OCI-LY1 (cell line): ENCODE results near the gene AMPH.

Experiments used
- H2AFZ ChIP-seq: fragments of 200-600 bp; sonication (generic), shearing (Covaris generic); 2 replicates; pipeline ENCODE4 v1.6.0; 2014; ENCODE audit warnings: antibody characterized with exemption, mild to moderate bottlenecking, low read length
- H3F3A ChIP-seq: fragments of 200-600 bp; sonication (generic), shearing (Covaris generic); 2 replicates; pipeline ENCODE4 v1.6.0; 2014; ENCODE audit warnings: mild to moderate bottlenecking, antibody characterized with exemption, low read length, moderate library complexity; ENCODE audit not compliant: insufficient read depth
- H3K27ac ChIP-seq: fragments of 200-600 bp; sonication (generic); 2 replicates; pipeline ENCODE4 v1.5.1; 2014; ENCODE audit warnings: low read length, mixed run types, mild to moderate bottlenecking, low read depth; ENCODE audit not compliant: poor library complexity, severe bottlenecking
- H3K27me3 ChIP-seq: fragments of 200-600 bp; sonication (generic); 2 replicates; pipeline ENCODE4 v1.6.0; 2014; ENCODE audit warnings: antibody characterized with exemption, mild to moderate bottlenecking, low read length, moderate library complexity; ENCODE audit not compliant: insufficient read depth
- H3K36me3 ChIP-seq: fragments of 200-600 bp; sonication (generic); 2 replicates; pipeline ENCODE4 v1.6.1; 2014; ENCODE audit warnings: mild to moderate bottlenecking, antibody characterized with exemption, low read length, moderate library complexity, mixed read lengths; ENCODE audit not compliant: insufficient read depth
- H3K4me1 ChIP-seq: fragments of 200-600 bp; sonication (generic); 2 replicates; pipeline ENCODE4 v1.5.1; 2014; ENCODE audit warnings: mild to moderate bottlenecking, low read length, moderate library complexity; ENCODE audit not compliant: insufficient read depth, severe bottlenecking
- H3K4me2 ChIP-seq: fragments of 200-600 bp; sonication (generic), shearing (Covaris generic); 2 replicates; pipeline ENCODE4 v1.6.1; 2014; ENCODE audit warnings: low read length
- H3K4me3 ChIP-seq: fragments of 200-600 bp; sonication (generic); 2 replicates; pipeline ENCODE4 v1.5.1; 2014; ENCODE audit warnings: low read length, low read depth, mild to moderate bottlenecking, mixed read lengths; ENCODE audit not compliant: poor library complexity, severe bottlenecking
- H3K79me2 ChIP-seq: fragments of 200-600 bp; shearing (Covaris generic); 2 replicates; pipeline ENCODE4 v1.6.1; 2016; ENCODE audit warnings: mixed run types, low read length, mixed read lengths; ENCODE audit not compliant: insufficient read depth
- H3K9ac ChIP-seq: fragments of 200-600 bp; sonication (generic), shearing (Covaris generic); 2 replicates; pipeline ENCODE4 v1.6.1; 2014; ENCODE audit warnings: mild to moderate bottlenecking, low read length, mixed read lengths
- H3K9me2 ChIP-seq: fragments of 200-600 bp; sonication (generic), shearing (Covaris generic); 2 replicates; pipeline ENCODE4 v1.6.1; 2014; ENCODE audit warnings: low read depth, mild to moderate bottlenecking, low read length, mixed read lengths
- H3K9me3 ChIP-seq: fragments of 200-600 bp; shearing (Covaris generic); 2 replicates; pipeline ENCODE4 v1.6.1; 2014; ENCODE audit warnings: low read length, mixed read lengths
- H4K20me1 ChIP-seq: fragments of 200-600 bp; sonication (generic), shearing (Covaris generic); 2 replicates; pipeline ENCODE4 v1.6.0; 2016; ENCODE audit warnings: mild to moderate bottlenecking, low read length; ENCODE audit not compliant: insufficient read depth
- EZH2 ChIP-seq: fragments of 200-600 bp; sonication (generic), shearing (Covaris generic); IDR thresholded peaks from 2 replicates; pipeline ENCODE4 v1.8.0; 2017; ENCODE audit warnings: borderline replicate concordance, mixed run types, mild to moderate bottlenecking, antibody characterized with exemption, low read length, moderate library complexity, mixed read lengths
- TF ChIP-seq, protein P1 (sequence below): fragments of 200-600 bp; sonication (generic), shearing (Covaris generic); IDR thresholded peaks from 2 replicates; pipeline ENCODE4 v1.5.1; 2017; ENCODE audit warnings: mild to moderate bottlenecking, antibody characterized with exemption, low read length, moderate library complexity, mixed read lengths

AMPH gene

DNA sequence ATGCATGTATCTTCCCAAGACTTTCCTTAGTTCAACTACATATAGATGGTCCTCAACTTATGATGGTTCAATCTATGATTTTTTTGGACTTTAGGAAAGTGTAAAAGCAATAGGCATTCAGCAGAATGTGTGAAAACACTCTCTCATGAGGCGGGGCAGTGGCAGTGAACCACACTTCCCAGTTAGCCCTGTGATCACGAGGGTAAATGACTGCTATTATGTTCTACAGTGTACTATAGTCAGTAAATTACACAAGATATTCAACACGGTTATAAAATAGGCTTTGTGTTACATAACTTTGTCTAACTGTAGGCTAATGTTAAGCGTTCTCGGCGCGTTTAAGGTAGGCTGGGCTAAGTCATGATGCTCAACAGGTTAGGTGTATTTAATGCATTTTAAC, 169.3 kb downstream of the AMPH start:
- TF ChIP-seq EZH2 = no peak
- TF ChIP-seq, protein P1, sequence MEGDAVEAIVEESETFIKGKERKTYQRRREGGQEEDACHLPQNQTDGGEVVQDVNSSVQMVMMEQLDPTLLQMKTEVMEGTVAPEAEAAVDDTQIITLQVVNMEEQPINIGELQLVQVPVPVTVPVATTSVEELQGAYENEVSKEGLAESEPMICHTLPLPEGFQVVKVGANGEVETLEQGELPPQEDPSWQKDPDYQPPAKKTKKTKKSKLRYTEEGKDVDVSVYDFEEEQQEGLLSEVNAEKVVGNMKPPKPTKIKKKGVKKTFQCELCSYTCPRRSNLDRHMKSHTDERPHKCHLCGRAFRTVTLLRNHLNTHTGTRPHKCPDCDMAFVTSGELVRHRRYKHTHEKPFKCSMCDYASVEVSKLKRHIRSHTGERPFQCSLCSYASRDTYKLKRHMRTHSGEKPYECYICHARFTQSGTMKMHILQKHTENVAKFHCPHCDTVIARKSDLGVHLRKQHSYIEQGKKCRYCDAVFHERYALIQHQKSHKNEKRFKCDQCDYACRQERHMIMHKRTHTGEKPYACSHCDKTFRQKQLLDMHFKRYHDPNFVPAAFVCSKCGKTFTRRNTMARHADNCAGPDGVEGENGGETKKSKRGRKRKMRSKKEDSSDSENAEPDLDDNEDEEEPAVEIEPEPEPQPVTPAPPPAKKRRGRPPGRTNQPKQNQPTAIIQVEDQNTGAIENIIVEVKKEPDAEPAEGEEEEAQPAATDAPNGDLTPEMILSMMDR = no peak
- Histone ChIP-seq H3K4me2 (no peak overlapping the region), H3K4me3 (no peak overlapping the region), H3K36me3 (no peaks in the 10 kb centered on the region), H3K79me2 (no peaks in the 10 kb centered on the region), H3K9me2 (no peaks in the 10 kb centered on the region), H3K9ac (no peak overlapping the region), H3K27me3 (no peaks in the 10 kb centered on the region; the same call in 1 of the 2 replicates), H3F3A (no peaks in the 10 kb centered on the region), H4K20me1 (no peaks in the 10 kb centered on the region), H2AFZ (no peak overlapping the region), H3K27ac (no peak overlapping the region), H3K9me3 (no peaks in the 10 kb centered on the region), H3K4me1 (no peaks in the 10 kb centered on the region)

DNA sequence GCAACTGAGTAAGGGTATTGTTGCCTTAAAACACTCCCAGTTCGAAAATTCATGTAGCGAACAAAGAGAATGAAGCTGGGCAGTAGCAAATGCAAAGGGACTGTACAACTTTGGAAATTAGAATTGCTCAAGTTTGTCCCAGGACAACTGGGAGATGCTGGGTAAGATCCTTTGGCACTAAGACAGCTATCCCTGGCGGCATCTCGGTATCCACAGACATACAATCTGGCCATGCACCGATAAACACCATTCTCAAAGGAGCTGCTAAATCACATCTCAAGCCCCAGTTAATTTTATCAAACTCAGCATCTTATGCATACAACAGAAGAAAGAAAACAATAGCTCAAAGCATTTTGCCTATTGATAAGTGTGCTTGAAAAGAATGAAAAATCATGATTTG, 177.3 kb downstream of the AMPH start:
- no peak overlapping the region for H3K9ac ChIP-seq

DNA sequence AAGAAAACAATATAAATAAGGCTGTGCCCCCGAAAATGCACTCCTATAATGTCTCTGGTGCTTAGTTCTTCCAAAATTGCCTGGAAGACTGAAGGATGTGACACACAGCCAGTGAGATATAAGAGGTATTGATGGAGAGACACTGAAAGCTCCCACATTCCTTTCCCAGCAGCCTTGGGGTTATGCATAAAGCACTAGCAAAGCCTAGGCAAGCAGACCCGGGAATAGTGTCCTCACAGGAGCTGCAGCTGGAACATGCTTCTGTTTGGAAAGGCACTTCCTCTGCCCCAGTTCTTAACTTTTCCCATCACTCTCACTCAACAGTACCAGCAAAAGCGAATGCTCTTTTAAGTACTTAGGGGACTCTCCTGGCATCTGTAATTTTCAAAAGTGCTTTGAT, 178.0 kb downstream of the AMPH start:
- H3K4me2 ChIP-seq = no peak overlapping the region
- H2AFZ ChIP-seq = no peak overlapping the region

More for the DNA sequence above, 177.3 kb downstream of the AMPH start:
- no peaks in the 10 kb centered on the region for H3K9me3 ChIP-seq
- H3K27me3 ChIP-seq = no peaks in the 10 kb centered on the region
- H3K27ac ChIP-seq = no peak overlapping the region
- no peak overlapping the region for H2AFZ ChIP-seq
- no peak overlapping the region for H3K4me3 ChIP-seq
- H4K20me1 ChIP-seq = no peaks in the 10 kb centered on the region
- H3F3A ChIP-seq = no peaks in the 10 kb centered on the region
- H3K9me2 ChIP-seq = no peaks in the 10 kb centered on the region
- H3K4me1 ChIP-seq = no peaks in the 10 kb centered on the region
- no peaks in the 10 kb centered on the region for H3K79me2 ChIP-seq
- no peaks in the 10 kb centered on the region for H3K36me3 ChIP-seq
- H3K4me2 ChIP-seq = no peak overlapping the region
- TF ChIP-seq, protein P1 = no peak
- TF ChIP-seq EZH2 = no peak

More for the DNA sequence above, 178.0 kb downstream of the AMPH start:
- no peaks in the 10 kb centered on the region for H3K4me1 ChIP-seq
- no peaks in the 10 kb centered on the region for H4K20me1 ChIP-seq
- H3K4me3 ChIP-seq = no peak overlapping the region
- no peaks in the 10 kb centered on the region for H3F3A ChIP-seq
- no peak for TF ChIP-seq EZH2
- TF ChIP-seq, protein P1 = no peak
- H3K27me3 ChIP-seq = no peaks in the 10 kb centered on the region
- H3K9me2 ChIP-seq = no peaks in the 10 kb centered on the region
- no peaks in the 10 kb centered on the region for H3K36me3 ChIP-seq
- no peak overlapping the region for H3K27ac ChIP-seq
- H3K79me2 ChIP-seq = no peaks in the 10 kb centered on the region
- no peaks in the 10 kb centered on the region for H3K9me3 ChIP-seq
- no peak overlapping the region for H3K9ac ChIP-seq
